Measurements from ENCODE around the gene PPHLN1. TPM values are rescaled to one million over a fixed set of nuclear protein-coding genes. Genes with fewer than 3 reads are reported as not detected.

The PPHLN1 gene
- polyA plus RNA-seq, 3 donors: 40.7 to 74.8 (median 68.7) TPM

GRCh38 chr12:42372154-42372791 is 46.3 kb downstream of the PPHLN1 start:
- no CpG with 5 or more reads among the region's 2 CpGs for WGBS (ENCODE audit: insufficient coverage)
- intact Hi-C loops (cut with micrococcal nuclease): no loop called here
- Histone ChIP-seq H3K27me3 (ENCODE audit: control insufficient read depth in 2 of 2, insufficient read depth in 2 of 2, low read length in 2 of 2) (no peaks in the 10 kb centered on the region), H3K36me3 (replicated peaks in 1 of 2; ENCODE audit: control insufficient read depth in 1 of 2, insufficient read depth in 2 of 2, low read length in 2 of 2) (peaks cover 19 to 39% of the 10 kb centered on the region in 2 donors), H3K79me2 (ENCODE audit: insufficient read depth, low read length) (peaks cover 11% of the 10 kb centered on the region), H3K4me1 (ENCODE audit: control insufficient read depth in 1 of 2, insufficient read depth in 2 of 2, low read length in 2 of 2) (no peaks in the 10 kb centered on the region), H3K9me3 (replicated peaks in 1 of 2; ENCODE audit: control insufficient read depth in 1 of 2, insufficient read depth in 1 of 2, low read length in 2 of 2) (no peaks in the 10 kb centered on the region), H3K4me2 (replicated peaks; ENCODE audit: extremely low read depth, low read length, poor library complexity, severe bottlenecking) (no peak overlapping the region), H3K27ac (ENCODE audit: low read depth in 1 of 2, low read length in 2 of 2) (no peak overlapping the region), H2AFZ (ENCODE audit: insufficient read depth, low read depth, low read length, poor library complexity, severe bottlenecking) (no peak overlapping the region), H4K20me1 (ENCODE audit: insufficient read depth, low read length) (no peaks in the 10 kb centered on the region), H3K9ac (ENCODE audit: insufficient read depth, low read length, poor library complexity, severe bottlenecking) (no peak overlapping the region), H3K4me3 (replicated peaks in 1 of 3; ENCODE audit: low read depth in 2 of 3, low read length in 3 of 3) (no peak overlapping the region)
- peaks cover 23 to 29% of the 10 kb centered on the region in 2 donors for H3K36me3 Mint-ChIP-seq
- no peaks in the 10 kb centered on the region for H3K9me3 Mint-ChIP-seq
- peak; percentile 34 to 64 (median 46) for DNase-seq
- H3K4me1 Mint-ChIP-seq: peaks cover 2% of the 10 kb centered on the region
- peak; percentile 81 for TF ChIP-seq CTCF (IDR thresholded peaks at IDR 0.05)
- no peaks in the 10 kb centered on the region for H3K27me3 Mint-ChIP-seq (ENCODE audit: low read depth in 3 of 3)
- no peak overlapping the region for H3K27ac Mint-ChIP-seq
- no peak overlapping the region for H3K4me3 Mint-ChIP-seq

DNA sequence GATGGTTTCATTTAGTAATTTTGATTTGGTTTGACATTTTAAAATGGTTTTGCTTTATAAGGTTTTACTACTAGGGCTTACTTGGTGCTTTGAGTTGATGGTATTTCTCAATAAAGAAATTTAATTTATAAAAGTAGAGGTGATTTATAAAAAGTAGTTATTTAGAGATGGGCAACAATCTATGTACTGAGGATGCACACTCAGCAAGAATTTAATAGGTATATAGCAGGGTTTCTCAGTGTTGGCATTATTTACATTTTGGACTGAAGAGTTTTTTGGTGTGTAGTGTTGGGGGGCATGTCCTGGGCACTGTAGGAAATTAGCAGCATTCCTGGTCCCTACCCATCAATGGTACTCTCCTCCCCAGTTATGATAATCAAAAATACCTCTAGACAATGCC is 47.7 kb downstream of the PPHLN1 start:
- peaks cover 16% of the 10 kb centered on the region for H3K79me2 ChIP-seq (ENCODE audit: insufficient read depth, low read length)
- H3K27ac ChIP-seq (ENCODE audit: low read depth in 1 of 2, low read length in 2 of 2): no peak overlapping the region
- H3K9me3 ChIP-seq (replicated peaks in 1 of 2; ENCODE audit: control insufficient read depth in 1 of 2, insufficient read depth in 1 of 2, low read length in 2 of 2): no peaks in the 10 kb centered on the region
- intact Hi-C loops (cut with micrococcal nuclease): no loop called here
- H3K4me3 ChIP-seq (replicated peaks in 1 of 3; ENCODE audit: low read depth in 2 of 3, low read length in 3 of 3): no peak overlapping the region
- no peaks in the 10 kb centered on the region for H3K9me3 Mint-ChIP-seq
- no peaks in the 10 kb centered on the region for H3K4me1 ChIP-seq (ENCODE audit: control insufficient read depth in 1 of 2, insufficient read depth in 2 of 2, low read length in 2 of 2)
- no peak for DNase-seq
- no peaks in the 10 kb centered on the region for H3K27me3 ChIP-seq (ENCODE audit: control insufficient read depth in 2 of 2, insufficient read depth in 2 of 2, low read length in 2 of 2)
- no peak for TF ChIP-seq CTCF (IDR thresholded peaks at IDR 0.05)
- H3K36me3 ChIP-seq (replicated peaks in 1 of 2; ENCODE audit: control insufficient read depth in 1 of 2, insufficient read depth in 2 of 2, low read length in 2 of 2): peaks cover 19 to 44% of the 10 kb centered on the region in 2 donors
- H3K27me3 Mint-ChIP-seq (ENCODE audit: low read depth in 3 of 3): no peaks in the 10 kb centered on the region
- H2AFZ ChIP-seq (ENCODE audit: insufficient read depth, low read depth, low read length, poor library complexity, severe bottlenecking): no peak overlapping the region
- no peak overlapping the region for H3K9ac ChIP-seq (ENCODE audit: insufficient read depth, low read length, poor library complexity, severe bottlenecking)
- no peaks in the 10 kb centered on the region for H4K20me1 ChIP-seq (ENCODE audit: insufficient read depth, low read length)
- peaks cover 23 to 31% of the 10 kb centered on the region in 2 donors for H3K36me3 Mint-ChIP-seq
- no peak overlapping the region for H3K4me3 Mint-ChIP-seq
- no peak overlapping the region for H3K27ac Mint-ChIP-seq
- peaks cover 4% of the 10 kb centered on the region for H3K4me1 Mint-ChIP-seq
- H3K4me2 ChIP-seq (replicated peaks; ENCODE audit: extremely low read depth, low read length, poor library complexity, severe bottlenecking): no peak overlapping the region
